ENCODE measurements around the gene DMD. TPM values are rescaled to one million over a fixed set of nuclear protein-coding genes. Genes with fewer than 3 reads are reported as not detected.

DMD gene
- total RNA-seq, 2 donors from 2014 or later = 19.6 to 24.9 TPM

GRCh38 chrX:31653422-31653821 is 1557.9 kb downstream of the DMD start:
- no peak overlapping the region for H3K4me3 Mint-ChIP-seq
- no peak overlapping the region for H3K4me3 ChIP-seq (ENCODE audit: low read length)
- TF ChIP-seq CTCF (conservative IDR thresholded peaks at IDR 0.05) = no peak
- no peaks in the 10 kb centered on the region for H3K36me3 Mint-ChIP-seq (ENCODE audit: low read depth)
- no peaks in the 10 kb centered on the region for H3K27me3 ChIP-seq (ENCODE audit: control insufficient read depth, insufficient read depth, low read length, poor library complexity, severe bottlenecking)
- H3K9me3 ChIP-seq (ENCODE audit: control insufficient read depth, low read length) = no peaks in the 10 kb centered on the region
- H3K4me1 ChIP-seq (ENCODE audit: control insufficient read depth, insufficient read depth, low read length) = no peaks in the 10 kb centered on the region
- no peak overlapping the region for H3K27ac Mint-ChIP-seq
- H3K36me3 ChIP-seq (ENCODE audit: control insufficient read depth, insufficient read depth, low read length) = no peaks in the 10 kb centered on the region
- no peak overlapping the region for H3K27ac ChIP-seq (ENCODE audit: low read depth, low read length)
- peaks cover 28% of the 10 kb centered on the region for H3K9me3 Mint-ChIP-seq
- no peaks in the 10 kb centered on the region for H3K27me3 Mint-ChIP-seq (ENCODE audit: insufficient read depth)
- no peaks in the 10 kb centered on the region for H3K4me1 Mint-ChIP-seq
- no peak overlapping the region for H3K9ac ChIP-seq (ENCODE audit: extremely low read depth, low read length, poor library complexity, severe bottlenecking)
- no peak for DNase-seq

- Mint-ChIP-seq H3K4me1 (no peaks in the 10 kb centered on the region), H3K9me3 (peaks cover 28% of the 10 kb centered on the region), H3K27me3 (ENCODE audit: insufficient read depth) (no peaks in the 10 kb centered on the region)
These were observed 1558.7 kb downstream of the DMD start for GRCh38 chrX:31652650-31653049.

GRCh38 chrX:31649201-31649600 is 1562.1 kb downstream of the DMD start:
- Mint-ChIP-seq H3K36me3 (ENCODE audit: low read depth) (no peaks in the 10 kb centered on the region), H3K27ac (no peak overlapping the region), H3K4me3 (no peak overlapping the region), H3K4me1 (no peaks in the 10 kb centered on the region), H3K9me3 (peaks cover 21% of the 10 kb centered on the region), H3K27me3 (ENCODE audit: insufficient read depth) (no peaks in the 10 kb centered on the region)
- TF ChIP-seq CTCF (conservative IDR thresholded peaks at IDR 0.05) = no peak
- H3K9ac ChIP-seq (ENCODE audit: extremely low read depth, low read length, poor library complexity, severe bottlenecking) = no peak overlapping the region
- no peaks in the 10 kb centered on the region for H3K27me3 ChIP-seq (ENCODE audit: control insufficient read depth, insufficient read depth, low read length, poor library complexity, severe bottlenecking)
- 80% methylated on average over 2 of the region's 3 CpGs; no CpG with 5 or more reads in 1 of the 2 experiments for WGBS, 2 experiments (ENCODE audit: insufficient coverage in 1 of 2, insufficient read length in 1 of 2)
- H3K4me1 ChIP-seq (ENCODE audit: control insufficient read depth, insufficient read depth, low read length) = no peaks in the 10 kb centered on the region
- H3K36me3 ChIP-seq (ENCODE audit: control insufficient read depth, insufficient read depth, low read length) = no peaks in the 10 kb centered on the region
- H3K27ac ChIP-seq (ENCODE audit: low read depth, low read length) = no peak overlapping the region
- no peak for DNase-seq
- H3K4me3 ChIP-seq (ENCODE audit: low read length) = no peak overlapping the region
- H3K9me3 ChIP-seq (ENCODE audit: control insufficient read depth, low read length) = no peaks in the 10 kb centered on the region

More at GRCh38 chrX:31652650-31653049, 1558.7 kb downstream of the DMD start:
- TF ChIP-seq CTCF (conservative IDR thresholded peaks at IDR 0.05) = no peak
- H3K4me1 ChIP-seq (ENCODE audit: control insufficient read depth, insufficient read depth, low read length) = no peaks in the 10 kb centered on the region
- WGBS, 2 experiments (ENCODE audit: insufficient coverage in 1 of 2, insufficient read length in 1 of 2) = 100% methylated on average over 1 of the region's 1 CpG; no CpG with 5 or more reads in 1 of the 2 experiments
- H3K27ac Mint-ChIP-seq = no peak overlapping the region
- H3K36me3 ChIP-seq (ENCODE audit: control insufficient read depth, insufficient read depth, low read length) = no peaks in the 10 kb centered on the region
- no peaks in the 10 kb centered on the region for H3K9me3 ChIP-seq (ENCODE audit: control insufficient read depth, low read length)
- no peaks in the 10 kb centered on the region for H3K27me3 ChIP-seq (ENCODE audit: control insufficient read depth, insufficient read depth, low read length, poor library complexity, severe bottlenecking)
- H3K27ac ChIP-seq (ENCODE audit: low read depth, low read length) = no peak overlapping the region
- no peak overlapping the region for H3K4me3 Mint-ChIP-seq
- no peak overlapping the region for H3K9ac ChIP-seq (ENCODE audit: extremely low read depth, low read length, poor library complexity, severe bottlenecking)
- no peak for DNase-seq
- no peaks in the 10 kb centered on the region for H3K36me3 Mint-ChIP-seq (ENCODE audit: low read depth)
- H3K4me3 ChIP-seq (ENCODE audit: low read length) = no peak overlapping the region
